Transverse colon (tissue), 4 donors: ENCODE measurements around the gene GLYATL1. TPM values are rescaled to one million over a fixed set of nuclear protein-coding genes. Genes with fewer than 3 reads are reported as not detected.
A peak's percentile ranks its signal among the peaks of the same experiment; 100 is the strongest.

Experiments
- DNase-seq: peaks from one replicate; pipeline ENCODE4 v3.0.0-alpha.2; 2019
- H3K27ac ChIP-seq, 4 donors: fragments of 200-600 bp; sonication (generic); 2 replicates each; pipeline ENCODE4 v1.5.1; 2016 to 2018; ENCODE audit warnings: inconsistent platforms in 4 of 4
- H3K27me3 ChIP-seq: fragments of 200-600 bp; sonication (generic); 2 replicates; pipeline ENCODE4 v1.5.1; 2017; ENCODE audit warnings: inconsistent platforms
- H3K36me3 ChIP-seq, 4 donors: fragments of 200-600 bp; sonication (generic); 2 replicates each; pipeline ENCODE4 v1.5.1; 2017 to 2019; ENCODE audit warnings: inconsistent platforms in 4 of 4
- H3K4me1 ChIP-seq, 4 donors: fragments of 200-600 bp; sonication (generic); 2 replicates each; pipeline ENCODE4 v1.5.1; 2017 to 2020; ENCODE audit warnings: inconsistent platforms in 4 of 4
- H3K4me3 ChIP-seq, 4 donors: fragments of 200-600 bp; sonication (generic); 1 replicate in 1 of 4; 2 replicates in 3 of 4; pipeline versions ENCODE4 v1.5.1 to v1.6.1; 2017 to 2019; ENCODE audit warnings: inconsistent platforms in 4 of 4
- H3K9me3 ChIP-seq, 2 donors: fragments of 200-600 bp; sonication (generic); 2 replicates each; pipeline ENCODE4 v1.5.1; 2017 to 2019; ENCODE audit warnings: inconsistent platforms in 2 of 2
- CTCF ChIP-seq, 5 experiments: fragments of 200-600 bp in 3 of 5; fragments of 450-650 bp in 2 of 5; sonication (generic) in 3 of 5; IDR thresholded peaks; 1 replicate in 2 of 5; 2 replicates in 3 of 5; pipeline ENCODE4 v1.5.1; 2016 to 2017; ENCODE audit warnings: antibody characterized with exemption in 5 of 5, inconsistent platforms in 3 of 5, mild to moderate bottlenecking in 2 of 5, moderate library complexity in 1 of 5
- EP300 ChIP-seq: sonication (generic); formaldehyde crosslinking; IDR thresholded peaks from one replicate; pipeline ENCODE4 v1.6.1; 2017; ENCODE audit warnings: antibody characterized with exemption, low read depth
- POLR2A ChIP-seq: fragments of 450-650 bp; IDR thresholded peaks from one replicate; pipeline ENCODE4 v1.6.1; 2016; ENCODE audit warnings: antibody characterized with exemption, mild to moderate bottlenecking, moderate library complexity
- POLR2AphosphoS5 ChIP-seq, 3 donors: sonication (generic); formaldehyde crosslinking; IDR thresholded peaks; one replicate each; pipeline ENCODE4 v1.6.1; 2016; ENCODE audit warnings: antibody characterized with exemption in 3 of 3
- WGBS, 2 donors: methylation state at CpG; one replicate each; pipeline ENCODE4 v1.1.5; 2018; ENCODE audit warnings: low coverage in 1 of 2; 5-methylcytosine and 5-hydroxymethylcytosine counted together
- in situ Hi-C, 4 donors: fragments of 200-750 bp; cut with MboI; loops; one replicate each; pipeline versions ENCODE4 v1.15.0 to v1.15.1; 2017; ENCODE audit warnings: low sequenced_read_pairs in 3 of 4, low pct_ligation_motif_present in 1 of 4, low pct_unique_long_range_greater_than_20kb in 1 of 4
- intact Hi-C: fragments of 100-400 bp; cut with DNase I; formaldehyde crosslinking; loops from one replicate; pipeline ENCODE4 v1.15.1; 2023; ENCODE audit warnings: low total_unique reads
- total RNA-seq, 4 donors: library from RNA; depleted of rRNA; stranded (reverse); fragments of >200 nt; gene quantifications; one replicate each; pipeline ENCODE4 v1.1.0, GENCODE V29; 2016

Gene GLYATL1
- total RNA-seq, 4 donors from 2014 or later, result 2.0 TPM; not detected in 3

- peaks cover 29% of the 10 kb centered on the region for H3K27me3 ChIP-seq
- no peak overlapping the region for H3K4me3 ChIP-seq
- no peaks in the 10 kb centered on the region for H3K9me3 ChIP-seq
- no peaks in the 10 kb centered on the region for H3K36me3 ChIP-seq
- H3K4me1 ChIP-seq, result peaks cover 4 to 10% (median 5%) of the 10 kb centered on the region in 4 donors
- intact Hi-C loops (no loop called here), in situ Hi-C loops (loop anchor here in 3 of 4 donors (25.0 kb wide), 1 partner anchor 241 kb away; no protein-coding TSS in a partner anchor)
- TF ChIP-seq POLR2A, result no peak
- TF ChIP-seq EP300, result no peak
- TF ChIP-seq POLR2AphosphoS5 (IDR thresholded peaks at IDR 0.05), result no peak
- TF ChIP-seq CTCF (IDR thresholded peaks at IDR 0.05), result no peak
- H3K27ac ChIP-seq, result no peak overlapping the region
- WGBS, 2 donors, result 85 to 100% methylated on average over 1 of the region's 1 CpG
- DNase-seq, result no peak
Measured at GRCh38 chr11:58902881-58903280, 36.4 kb upstream of the GLYATL1 start.

- H3K4me3 ChIP-seq, result peak overlapping the region in 2 of 4 donors; percentile 9 to 31
- no peaks in the 10 kb centered on the region for H3K36me3 ChIP-seq
- no peak for DNase-seq
- no peaks in the 10 kb centered on the region for H3K9me3 ChIP-seq
- TF ChIP-seq POLR2AphosphoS5 (IDR thresholded peaks at IDR 0.05), result no peak
- no peak for TF ChIP-seq EP300
- no peak for TF ChIP-seq POLR2A
- TF ChIP-seq CTCF (IDR thresholded peaks at IDR 0.05), result no peak
- intact Hi-C loops, result no loop called here
- in situ Hi-C loops, result loop anchor here in 3 of 4 donors (25.0 kb wide), 1 partner anchor 243 kb away; no protein-coding TSS in a partner anchor
- no peak overlapping the region for H3K27ac ChIP-seq
- WGBS, 2 donors, result 29% methylated on average over 24 of the region's 41 CpGs; no CpG with 5 or more reads in 1 of the 2 donors
- peaks cover 29% of the 10 kb centered on the region for H3K27me3 ChIP-seq
- peaks cover 4 to 10% (median 5%) of the 10 kb centered on the region in 4 donors for H3K4me1 ChIP-seq
Measured at GRCh38 chr11:58905011-58905720, 34.1 kb upstream of the GLYATL1 start.

- WGBS, 2 donors, result 20 to 27% methylated on average over 9 to 30 of the region's 33 CpGs
- Histone ChIP-seq H3K4me1 (peaks cover 4 to 10% (median 5%) of the 10 kb centered on the region in 4 donors), H3K27me3 (peaks cover 29% of the 10 kb centered on the region), H3K4me3 (peak overlapping the region in 2 of 4 donors; percentile 9 to 31), H3K36me3 (no peaks in the 10 kb centered on the region), H3K9me3 (no peaks in the 10 kb centered on the region), H3K27ac (no peak overlapping the region)
- peak; percentile 50 for DNase-seq
- in situ Hi-C loops, result loop anchor here in 3 of 4 donors (25.0 kb wide), 1 partner anchor 244 kb away; no protein-coding TSS in a partner anchor
- no peak for TF ChIP-seq POLR2AphosphoS5 (IDR thresholded peaks at IDR 0.05)
- TF ChIP-seq POLR2A, result no peak
- TF ChIP-seq CTCF (IDR thresholded peaks at IDR 0.05), result peak in 1 of 5 experiments; percentile 12
- no peak for TF ChIP-seq EP300
- intact Hi-C loops, result no loop called here
Measured at GRCh38 chr11:58905721-58906547, 33.4 kb upstream of the GLYATL1 start.

- WGBS, 2 donors, result 61 to 68% methylated on average over 2 to 3 of the region's 3 CpGs
- intact Hi-C loops, result no loop called here
- in situ Hi-C loops, result loop anchor here in 3 of 4 donors (25.0 kb wide), 1 partner anchor 245 kb away; no protein-coding TSS in a partner anchor
- peaks cover 4 to 10% (median 5%) of the 10 kb centered on the region in 4 donors for H3K4me1 ChIP-seq
- TF ChIP-seq POLR2AphosphoS5 (IDR thresholded peaks at IDR 0.05) (no peak), POLR2A (no peak), EP300 (no peak), CTCF (IDR thresholded peaks at IDR 0.05) (no peak)
- no peak overlapping the region for H3K4me3 ChIP-seq
- H3K27ac ChIP-seq, result no peak overlapping the region
- H3K36me3 ChIP-seq, result no peaks in the 10 kb centered on the region
- H3K27me3 ChIP-seq, result peaks cover 29% of the 10 kb centered on the region
- no peaks in the 10 kb centered on the region for H3K9me3 ChIP-seq
- no peak for DNase-seq
Measured at GRCh38 chr11:58907780-58908179, 31.5 kb upstream of the GLYATL1 start.
